Neutrophil (primary cell): ENCODE results near the gene ARNT2.
"Not testable (repeated sequence)": the region's sequence is repeated elsewhere in the genome, so short reads cannot be mapped to it uniquely, and the experiment has no call there.

Source experiments
- H3K27ac ChIP-seq: fragments of 200-600 bp; sonication (generic); 2 replicates; pipeline ENCODE4 v1.5.1; 2016; ENCODE audit warnings: mild to moderate bottlenecking, moderate library complexity
- H3K27me3 ChIP-seq: fragments of 200-600 bp; sonication (generic); 2 replicates; pipeline ENCODE4 v1.6.0; 2016; ENCODE audit warnings: mild to moderate bottlenecking
- H3K36me3 ChIP-seq: fragments of 200-600 bp; sonication (generic); 2 replicates; pipeline ENCODE4 v1.5.1; 2017
- H3K4me1 ChIP-seq, 2 experiments: fragments of 200-600 bp in 1 of 2; sonication (generic) in 1 of 2; 1 replicate in 1 of 2; 2 replicates in 1 of 2; pipeline versions ENCODE4 v1.5.1 to v1.6.1; 2013 to 2016; ENCODE audit warnings: low read depth in 1 of 2, low read length in 1 of 2, mild to moderate bottlenecking in 1 of 2, moderate library complexity in 1 of 2; ENCODE audit not compliant: control insufficient read depth in 1 of 2, insufficient read depth in 1 of 2
- H3K4me3 ChIP-seq, 2 experiments: fragments of 200-600 bp in 1 of 2; sonication (generic) in 1 of 2; 1 replicate in 1 of 2; 2 replicates in 1 of 2; pipeline ENCODE4 v1.5.1; 2013 to 2016; ENCODE audit warnings: low read depth in 1 of 2, low read length in 1 of 2, mild to moderate bottlenecking in 1 of 2, moderate library complexity in 1 of 2
- H3K9me3 ChIP-seq: fragments of 200-600 bp; sonication (generic); 2 replicates; pipeline ENCODE4 v1.5.1; 2016
- CTCF ChIP-seq: fragments of 200-600 bp; sonication (generic); IDR thresholded peaks from 2 replicates; pipeline ENCODE4 v1.5.1; 2016; ENCODE audit warnings: antibody characterized with exemption

The ARNT2 gene

GRCh38 chr15:80507638-80508316 is 103.6 kb downstream of the ARNT2 start:
- Histone ChIP-seq H3K36me3 (no peaks in the 10 kb centered on the region), H3K4me1 (no peaks in the 10 kb centered on the region), H3K9me3 (no peaks in the 10 kb centered on the region), H3K4me3 (no peak overlapping the region), H3K27me3 (no peaks in the 10 kb centered on the region), H3K27ac (no peak overlapping the region)
- TF ChIP-seq CTCF = no peak

GRCh38 chr15:80508783-80509182 is 104.6 kb downstream of the ARNT2 start:
- H3K27me3 ChIP-seq = no peaks in the 10 kb centered on the region
- H3K4me1 ChIP-seq = no peaks in the 10 kb centered on the region
- H3K27ac ChIP-seq = no peak overlapping the region
- H3K36me3 ChIP-seq = no peaks in the 10 kb centered on the region
- TF ChIP-seq CTCF = no peak
- no peak overlapping the region for H3K4me3 ChIP-seq
- no peaks in the 10 kb centered on the region for H3K9me3 ChIP-seq

- no peak for TF ChIP-seq CTCF
- Histone ChIP-seq H3K4me3 (no peak overlapping the region), H3K4me1 (no peaks in the 10 kb centered on the region), H3K27ac (no peak overlapping the region), H3K27me3 (no peaks in the 10 kb centered on the region), H3K36me3 (no peaks in the 10 kb centered on the region), H3K9me3 (no peaks in the 10 kb centered on the region)
Measured at GRCh38 chr15:80509800-80510199, 105.6 kb downstream of the ARNT2 start.

DNA sequence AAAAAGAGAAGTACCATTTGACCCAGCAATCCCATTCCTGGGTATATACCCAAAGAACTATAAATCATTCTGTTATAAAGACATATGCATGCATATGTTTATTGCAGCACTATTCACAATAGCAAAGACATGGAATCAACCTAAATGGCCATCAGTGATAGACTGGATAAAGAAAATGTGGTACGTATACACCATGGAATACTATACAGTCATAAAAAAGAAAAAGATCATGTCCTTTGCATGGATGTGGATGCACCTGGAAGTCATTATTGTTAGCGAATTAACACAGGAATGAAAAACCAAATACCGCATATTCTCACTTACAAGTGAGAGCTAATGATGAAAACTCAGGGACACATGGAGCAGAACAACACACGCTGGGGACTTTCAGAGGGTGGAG is 106.8 kb downstream of the ARNT2 start:
- not testable (repeated sequence) for H3K27ac ChIP-seq, H3K27me3 ChIP-seq, H3K36me3 ChIP-seq, H3K9me3 ChIP-seq, H3K4me1 ChIP-seq, H3K4me3 ChIP-seq

DNA sequence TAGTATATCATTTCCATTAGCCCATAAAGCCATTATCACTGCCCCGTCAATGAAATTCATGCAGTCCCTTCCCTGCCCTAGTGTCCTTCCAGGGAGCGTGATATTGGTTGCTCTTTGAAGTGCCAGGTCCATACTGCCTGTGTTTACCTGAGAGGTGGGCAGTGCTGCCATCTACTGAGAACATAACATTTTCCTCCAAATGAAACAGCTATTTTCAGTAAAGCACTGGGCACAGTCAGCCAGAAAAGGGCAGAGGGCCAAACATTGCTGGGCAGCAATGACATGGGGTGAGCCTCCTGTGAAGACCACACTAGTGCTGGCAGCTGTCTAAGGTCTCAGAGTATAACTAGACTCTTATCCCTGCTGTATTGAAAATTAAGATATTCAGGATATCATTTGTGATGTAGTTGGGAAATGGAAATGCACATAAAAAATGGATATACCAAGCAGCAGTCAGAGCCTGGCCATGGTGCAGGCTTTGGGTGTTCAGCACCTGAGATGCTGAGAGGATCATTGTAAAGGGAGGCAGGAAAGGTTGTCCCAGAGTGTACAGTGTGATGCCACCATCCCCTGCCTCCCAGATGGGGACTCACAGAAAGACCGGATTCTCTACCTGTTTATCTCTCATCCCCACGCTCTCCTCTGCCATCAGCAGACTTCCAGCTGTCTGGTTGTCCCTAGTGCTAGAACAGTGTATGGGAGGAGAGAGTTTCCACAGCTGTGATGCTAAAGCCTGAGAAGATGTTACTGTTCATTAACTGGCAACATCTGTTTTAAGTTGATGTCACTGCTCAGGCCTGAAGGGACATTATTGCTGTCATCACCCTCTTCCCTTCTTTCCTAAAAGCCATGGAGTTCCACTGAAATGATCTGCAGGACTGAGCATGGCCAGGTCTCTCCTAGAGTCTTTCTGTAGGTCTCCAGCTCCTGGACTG is 108.8 kb downstream of the ARNT2 start:
- no peak overlapping the region for H3K27ac ChIP-seq
- H3K4me3 ChIP-seq = no peak overlapping the region
- H3K4me1 ChIP-seq = no peaks in the 10 kb centered on the region
- no peaks in the 10 kb centered on the region for H3K9me3 ChIP-seq
- no peaks in the 10 kb centered on the region for H3K27me3 ChIP-seq
- no peaks in the 10 kb centered on the region for H3K36me3 ChIP-seq
- TF ChIP-seq CTCF = no peak
